Gastroesophageal sphincter (tissue), 3 donors: ENCODE results near the gene KCNMA1.

Experiments
- EP300 ChIP-seq: sonication (generic); formaldehyde crosslinking; IDR thresholded peaks from one replicate; pipeline ENCODE4 v1.6.1; 2017; ENCODE audit warnings: antibody characterized with exemption, mild to moderate bottlenecking
- POLR2A ChIP-seq, 2 donors: fragments of 450-650 bp; IDR thresholded peaks; one replicate each; pipeline ENCODE4 v1.6.1; 2017; ENCODE audit warnings: antibody characterized with exemption in 2 of 2, mild to moderate bottlenecking in 2 of 2, moderate library complexity in 1 of 2
- POLR2AphosphoS5 ChIP-seq: sonication (generic); formaldehyde crosslinking; IDR thresholded peaks from one replicate; pipeline ENCODE4 v1.6.1; 2017; ENCODE audit warnings: antibody characterized with exemption
- TF ChIP-seq, protein P1 (sequence below), 4 experiments: fragments of 200-600 bp in 2 of 4; fragments of 450-650 bp in 2 of 4; sonication (generic) in 1 of 4; IDR thresholded peaks; one replicate each; pipeline ENCODE4 v1.5.1; 2017 to 2019; ENCODE audit warnings: antibody characterized with exemption in 4 of 4, mild to moderate bottlenecking in 2 of 4, moderate library complexity in 2 of 4

DNA sequence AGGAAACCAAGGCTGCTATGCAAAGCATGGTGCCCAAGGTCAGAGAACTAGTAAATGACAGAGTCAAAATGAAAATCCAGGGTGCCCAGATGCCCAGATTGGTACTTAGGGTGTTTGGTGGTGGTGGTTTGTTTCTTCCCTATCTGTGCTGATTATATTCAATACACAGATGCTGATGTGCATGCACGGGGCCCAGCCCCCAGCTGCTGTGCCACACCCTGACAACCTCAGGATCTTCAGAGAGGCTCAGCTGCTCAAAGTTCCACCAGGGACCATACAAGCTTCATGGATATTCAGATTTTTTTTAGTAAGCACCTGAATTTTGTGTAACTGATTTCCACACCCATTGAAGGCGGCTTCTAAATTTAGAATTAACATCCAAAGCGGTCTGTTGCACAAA, 75.6 kb downstream of the KCNMA1 start:
- TF ChIP-seq, protein P1, sequence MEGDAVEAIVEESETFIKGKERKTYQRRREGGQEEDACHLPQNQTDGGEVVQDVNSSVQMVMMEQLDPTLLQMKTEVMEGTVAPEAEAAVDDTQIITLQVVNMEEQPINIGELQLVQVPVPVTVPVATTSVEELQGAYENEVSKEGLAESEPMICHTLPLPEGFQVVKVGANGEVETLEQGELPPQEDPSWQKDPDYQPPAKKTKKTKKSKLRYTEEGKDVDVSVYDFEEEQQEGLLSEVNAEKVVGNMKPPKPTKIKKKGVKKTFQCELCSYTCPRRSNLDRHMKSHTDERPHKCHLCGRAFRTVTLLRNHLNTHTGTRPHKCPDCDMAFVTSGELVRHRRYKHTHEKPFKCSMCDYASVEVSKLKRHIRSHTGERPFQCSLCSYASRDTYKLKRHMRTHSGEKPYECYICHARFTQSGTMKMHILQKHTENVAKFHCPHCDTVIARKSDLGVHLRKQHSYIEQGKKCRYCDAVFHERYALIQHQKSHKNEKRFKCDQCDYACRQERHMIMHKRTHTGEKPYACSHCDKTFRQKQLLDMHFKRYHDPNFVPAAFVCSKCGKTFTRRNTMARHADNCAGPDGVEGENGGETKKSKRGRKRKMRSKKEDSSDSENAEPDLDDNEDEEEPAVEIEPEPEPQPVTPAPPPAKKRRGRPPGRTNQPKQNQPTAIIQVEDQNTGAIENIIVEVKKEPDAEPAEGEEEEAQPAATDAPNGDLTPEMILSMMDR (IDR thresholded peaks at IDR 0.05), result no peak
- TF ChIP-seq POLR2A (IDR thresholded peaks at IDR 0.05) (no peak), EP300 (no peak), POLR2AphosphoS5 (no peak)
